Measurements from ENCODE around the gene OXER1.

Gene OXER1

GRCh38 chr2:42791606-42792005, 27.7 kb upstream of the OXER1 start:
- Histone ChIP-seq H3K4me3 (ENCODE audit: low read length) (peak overlapping the region; percentile 72), H3K36me3 (replicated peaks; ENCODE audit: low read depth, low read length) (no peaks in the 10 kb centered on the region), H2AFZ (ENCODE audit: low read depth, low read length) (no peak overlapping the region), H3K4me1 (ENCODE audit: low read length) (peaks cover 27% of the 10 kb centered on the region), H3K79me2 (ENCODE audit: low read length) (no peaks in the 10 kb centered on the region), H3K27ac (ENCODE audit: low read length) (no peak overlapping the region), H3K27me3 (ENCODE audit: low read depth, low read length) (no peaks in the 10 kb centered on the region), H3K9ac (ENCODE audit: low read length) (peak overlapping the region; percentile 55; the same call in 1 of the 2 replicates), H3K4me2 (ENCODE audit: low read length) (peak overlapping the region; percentile 53), H3K9me3 (ENCODE audit: insufficient read depth, low read length) (no peaks in the 10 kb centered on the region), H4K20me1 (ENCODE audit: insufficient read depth, low read length) (no peaks in the 10 kb centered on the region)
- TF ChIP-seq EZH2phosphoT487 (IDR thresholded peaks at IDR 0.05; ENCODE audit: low read depth) (no peak), CTCF (IDR thresholded peaks at IDR 0.05; ENCODE audit: low read depth, low read length) (no peak)

GRCh38 chr2:42789751-42790150, 25.8 kb upstream of the OXER1 start:
- Histone ChIP-seq H3K79me2 (ENCODE audit: low read length) (no peaks in the 10 kb centered on the region), H4K20me1 (ENCODE audit: insufficient read depth, low read length) (no peaks in the 10 kb centered on the region), H3K27me3 (ENCODE audit: low read depth, low read length) (no peaks in the 10 kb centered on the region), H3K9ac (ENCODE audit: low read length) (no peak overlapping the region), H3K27ac (ENCODE audit: low read length) (no peak overlapping the region), H3K4me2 (ENCODE audit: low read length) (no peak overlapping the region), H3K9me3 (ENCODE audit: insufficient read depth, low read length) (no peaks in the 10 kb centered on the region), H2AFZ (ENCODE audit: low read depth, low read length) (no peak overlapping the region), H3K4me3 (ENCODE audit: low read length) (no peak overlapping the region), H3K36me3 (replicated peaks; ENCODE audit: low read depth, low read length) (no peaks in the 10 kb centered on the region), H3K4me1 (ENCODE audit: low read length) (peaks cover 8% of the 10 kb centered on the region)
- TF ChIP-seq CTCF (IDR thresholded peaks at IDR 0.05; ENCODE audit: low read depth, low read length) (no peak), EZH2phosphoT487 (IDR thresholded peaks at IDR 0.05; ENCODE audit: low read depth) (no peak)

GRCh38 chr2:42788882-42789281, 24.9 kb upstream of the OXER1 start:
- no peaks in the 10 kb centered on the region for H3K9me3 ChIP-seq (ENCODE audit: insufficient read depth, low read length)
- no peak overlapping the region for H2AFZ ChIP-seq (ENCODE audit: low read depth, low read length)
- H3K27ac ChIP-seq (ENCODE audit: low read length) = no peak overlapping the region
- H3K79me2 ChIP-seq (ENCODE audit: low read length) = no peaks in the 10 kb centered on the region
- no peak overlapping the region for H3K4me2 ChIP-seq (ENCODE audit: low read length)
- no peaks in the 10 kb centered on the region for H3K36me3 ChIP-seq (replicated peaks; ENCODE audit: low read depth, low read length)
- no peak for TF ChIP-seq EZH2phosphoT487 (IDR thresholded peaks at IDR 0.05; ENCODE audit: low read depth)
- H3K4me1 ChIP-seq (ENCODE audit: low read length) = no peaks in the 10 kb centered on the region; the same call in 1 of the 2 replicates
- no peaks in the 10 kb centered on the region for H4K20me1 ChIP-seq (ENCODE audit: insufficient read depth, low read length)
- no peak overlapping the region for H3K9ac ChIP-seq (ENCODE audit: low read length)
- no peaks in the 10 kb centered on the region for H3K27me3 ChIP-seq (ENCODE audit: low read depth, low read length)
- H3K4me3 ChIP-seq (ENCODE audit: low read length) = no peak overlapping the region

- no peak overlapping the region for H3K9ac ChIP-seq (ENCODE audit: low read length)
- no peak overlapping the region for H3K4me3 ChIP-seq (ENCODE audit: low read length)
- H3K4me1 ChIP-seq (ENCODE audit: low read length) = no peaks in the 10 kb centered on the region; the same call in 1 of the 2 replicates
- H3K4me2 ChIP-seq (ENCODE audit: low read length) = no peak overlapping the region
- H3K9me3 ChIP-seq (ENCODE audit: insufficient read depth, low read length) = no peaks in the 10 kb centered on the region
- no peak overlapping the region for H2AFZ ChIP-seq (ENCODE audit: low read depth, low read length)
- H3K27me3 ChIP-seq (ENCODE audit: low read depth, low read length) = no peaks in the 10 kb centered on the region
- H4K20me1 ChIP-seq (ENCODE audit: insufficient read depth, low read length) = no peaks in the 10 kb centered on the region
- H3K36me3 ChIP-seq (replicated peaks; ENCODE audit: low read depth, low read length) = no peaks in the 10 kb centered on the region
- H3K79me2 ChIP-seq (ENCODE audit: low read length) = no peaks in the 10 kb centered on the region
- no peak overlapping the region for H3K27ac ChIP-seq (ENCODE audit: low read length)
- TF ChIP-seq CTCF (IDR thresholded peaks at IDR 0.05; ENCODE audit: low read depth, low read length) (no peak), EZH2phosphoT487 (IDR thresholded peaks at IDR 0.05; ENCODE audit: low read depth) (no peak)
These were observed 24.5 kb upstream of the OXER1 start for GRCh38 chr2:42788478-42788793.

Measured in OCI-LY3 (cell line).